HL-60 (cell line): Measurements from ENCODE around the gene IL27RA.

Experiments used
- DNase-seq, 2 experiments: peaks; one replicate each; pipeline ENCODE4 v3.0.0-alpha.2; 2010 to 2020; ENCODE audit warnings: low read depth in 1 of 2, low spot score in 1 of 2
- H3K27ac ChIP-seq: fragments of 250-450 bp; sonication (Bioruptor Pico); replicated peaks from 2 replicates; pipeline ENCODE4 v1.5.1; 2020; ENCODE audit warnings: mild to moderate bottlenecking, moderate library complexity
- H3K27me3 ChIP-seq: fragments of 250-450 bp; sonication (Bioruptor Pico); 2 replicates; pipeline ENCODE4 v1.5.1; 2021; ENCODE audit warnings: mild to moderate bottlenecking, moderate library complexity; ENCODE audit not compliant: insufficient read depth, poor library complexity, severe bottlenecking
- H3K4me3 ChIP-seq: replicated peaks from 2 replicates; pipeline ENCODE4 v1.5.1; 2011; ENCODE audit warnings: mild to moderate bottlenecking, control low read depth, low read length; ENCODE audit not compliant: insufficient read depth
- CTCF ChIP-seq: IDR thresholded peaks from one replicate; pipeline ENCODE4 v1.5.1; 2011; ENCODE audit warnings: low read length, control low read depth, inconsistent platforms; ENCODE audit not compliant: insufficient read depth
- GABPA ChIP-seq: IDR thresholded peaks from 2 replicates; pipeline ENCODE4 v1.6.1; 2012; ENCODE audit warnings: low read depth
- POLR2AphosphoS5 ChIP-seq: IDR thresholded peaks from 2 replicates; pipeline ENCODE4 v1.6.1; 2012; ENCODE audit warnings: low read depth
- REST ChIP-seq: IDR thresholded peaks from 2 replicates; pipeline ENCODE4 v1.6.1; 2012; ENCODE audit warnings: low read depth; ENCODE audit not compliant: insufficient replicate concordance
- SPI1 ChIP-seq: IDR thresholded peaks from 2 replicates; pipeline ENCODE4 v1.6.1; 2012; ENCODE audit warnings: low read depth, mild to moderate bottlenecking, borderline replicate concordance

IL27RA gene

GRCh38 chr19:14078411-14078810 is 46.8 kb downstream of the IL27RA start:
- H3K4me3 ChIP-seq: no peak overlapping the region
- no peak overlapping the region for H3K27ac ChIP-seq
- DNase-seq: no peak
- H3K27me3 ChIP-seq: no peaks in the 10 kb centered on the region
- no peak for TF ChIP-seq GABPA
- TF ChIP-seq CTCF: no peak
- no peak for TF ChIP-seq POLR2AphosphoS5
- TF ChIP-seq REST: no peak
- no peak for TF ChIP-seq SPI1

- H3K27ac ChIP-seq: peak overlapping the region; percentile 70
Measured at GRCh38 chr19:14080887-14081796, 49.6 kb downstream of the IL27RA start.

More at GRCh38 chr19:14080887-14081796, 49.6 kb downstream of the IL27RA start:
- DNase-seq: peak; percentile 97 to 99
- peak overlapping the region; percentile 61 for H3K4me3 ChIP-seq
- no peaks in the 10 kb centered on the region for H3K27me3 ChIP-seq
- TF ChIP-seq POLR2AphosphoS5: no peak; the same call in 1 of the 2 replicates
- peak; percentile 97 for TF ChIP-seq SPI1
- TF ChIP-seq REST: peak; percentile 27
- peak; percentile 96 for TF ChIP-seq GABPA
- no peak for TF ChIP-seq CTCF
